ENCODE data around the gene CROCC. TPM values are rescaled to one million over a fixed set of nuclear protein-coding genes. Genes with fewer than 3 reads are reported as not detected.
A peak's percentile ranks its signal among the peaks of the same experiment; 100 is the strongest.

The CROCC gene
- total and polyA plus RNA-seq, 9 of the 15 experiments (the other 6 are each of a cell fraction or from before 2014, with no cell fraction given): 0.17 to 15.4 (median 7.6) TPM

DNA sequence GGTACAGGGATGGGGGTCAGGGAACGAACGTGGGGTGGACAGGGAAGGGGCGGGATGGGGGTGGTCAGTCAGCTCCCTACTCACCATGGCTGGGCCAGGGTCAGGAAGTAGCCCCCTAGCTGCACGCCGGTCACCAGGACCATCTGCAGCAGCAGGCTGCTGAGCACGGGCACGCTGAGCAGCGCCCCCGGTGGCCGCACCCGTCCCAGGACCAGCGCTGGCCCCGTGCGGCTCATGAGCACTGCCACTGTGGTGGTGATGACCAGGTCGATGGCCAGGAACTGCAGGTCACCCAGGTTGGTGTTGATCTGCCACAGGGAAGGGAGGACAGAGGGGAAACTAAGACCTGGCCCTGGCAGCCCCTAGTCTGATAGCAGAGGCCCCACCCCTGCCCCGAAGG is 65.2 kb downstream of the CROCC start (continued):
- TF ChIP-seq MTA2 (IDR thresholded peaks at IDR 0.05; ENCODE audit: low read depth) (no peak), ZNF717 (CRISPR knock-in tag; IDR thresholded peaks at IDR 0.05) (no peak), SIRT6 (IDR thresholded peaks at IDR 0.05; ENCODE audit: low read depth, low read length) (no peak), MIER1 (IDR thresholded peaks at IDR 0.05; ENCODE audit: low read depth) (no peak), ZNF766 (CRISPR knock-in tag; conservative IDR thresholded peaks at IDR 0.05) (no peak), ZNF79 (CRISPR knock-in tag; IDR thresholded peaks at IDR 0.05; ENCODE audit: low read depth) (no peak), BRF1 (IDR thresholded peaks at IDR 0.05; ENCODE audit: borderline replicate concordance, extremely low read depth, insufficient read length) (no peak), STAG1 (CRISPR knock-in tag; IDR thresholded peaks at IDR 0.05; ENCODE audit: borderline replicate concordance) (no peak), STAT5B (CRISPR knock-in tag; IDR thresholded peaks at IDR 0.05) (no peak), BHLHE40 (IDR thresholded peaks at IDR 0.05; ENCODE audit: low read length) (0 out of 2 replicates have a peak, but pooled peaks have one; percentile 17), ZNF316 (IDR thresholded peaks at IDR 0.05) (no peak), CTCF (IDR thresholded peaks at IDR 0.05 in 2 of 3, conservative IDR thresholded peaks at IDR 0.05 in 1 of 3; ENCODE audit: insufficient read depth in 2 of 3, low read depth in 1 of 3, low read length in 3 of 3) (peak; percentile 53 to 78 (median 74)), ZNF282 (CRISPR knock-in tag; IDR thresholded peaks at IDR 0.05) (0 out of 2 replicates have a peak, but pooled peaks have one; percentile 27), ZBTB43 (CRISPR knock-in tag; IDR thresholded peaks at IDR 0.05) (no peak), ARID2 (IDR thresholded peaks at IDR 0.05) (no peak), CTCFL (IDR thresholded peaks at IDR 0.05; ENCODE audit: borderline replicate concordance, insufficient read depth, low read depth, low read length, poor library complexity, severe bottlenecking) (peak; percentile 70)
- TF ChIP-seq, protein P1, sequence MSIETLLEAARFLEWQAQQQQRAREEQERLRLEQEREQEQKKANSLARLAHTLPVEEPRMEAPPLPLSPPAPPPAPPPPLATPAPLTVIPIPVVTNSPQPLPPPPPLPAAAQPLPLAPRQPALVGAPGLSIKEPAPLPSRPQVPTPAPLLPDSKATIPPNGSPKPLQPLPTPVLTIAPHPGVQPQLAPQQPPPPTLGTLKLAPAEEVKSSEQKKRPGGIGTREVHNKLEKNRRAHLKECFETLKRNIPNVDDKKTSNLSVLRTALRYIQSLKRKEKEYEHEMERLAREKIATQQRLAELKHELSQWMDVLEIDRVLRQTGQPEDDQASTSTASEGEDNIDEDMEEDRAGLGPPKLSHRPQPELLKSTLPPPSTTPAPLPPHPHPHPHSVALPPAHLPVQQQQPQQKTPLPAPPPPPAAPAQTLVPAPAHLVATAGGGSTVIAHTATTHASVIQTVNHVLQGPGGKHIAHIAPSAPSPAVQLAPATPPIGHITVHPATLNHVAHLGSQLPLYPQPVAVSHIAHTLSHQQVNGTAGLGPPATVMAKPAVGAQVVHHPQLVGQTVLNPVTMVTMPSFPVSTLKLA (conservative IDR thresholded peaks at IDR 0.05): no peak
